ENCODE results near the gene ABCA4.

The ABCA4 gene

DNA sequence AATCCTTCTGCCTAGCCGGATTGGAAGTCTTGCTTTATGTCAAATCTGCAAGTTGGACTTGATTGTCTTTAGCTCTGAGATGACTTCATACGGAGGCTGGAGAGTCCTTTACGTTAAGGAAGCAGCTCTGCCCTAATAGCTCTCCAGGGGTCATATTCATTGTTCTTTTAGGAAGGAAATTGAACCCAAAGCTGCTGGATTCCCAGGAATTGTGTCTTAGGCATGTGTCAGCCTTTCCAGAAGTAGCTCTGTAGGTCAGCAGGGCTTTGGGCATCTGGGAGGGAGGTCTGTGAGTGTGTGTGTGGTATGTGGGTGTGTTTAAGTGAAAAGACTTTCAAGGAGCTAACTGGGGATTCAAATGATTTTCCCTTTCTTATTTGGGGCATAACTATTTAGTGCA is 82.4 kb downstream of the ABCA4 start:
- no peak overlapping the region for H4K91ac ChIP-seq (ENCODE audit: low read depth, low read length, poor library complexity)
- DNase-seq (ENCODE audit: low spot score): no peak
- H2BK120ac ChIP-seq (ENCODE audit: low read depth, low read length): no peak overlapping the region
- H4K8ac ChIP-seq (ENCODE audit: low read depth, low read length): no peak overlapping the region
- H3K18ac ChIP-seq (ENCODE audit: low read length): no peak overlapping the region
- H3K27me3 ChIP-seq (ENCODE audit: control insufficient read depth in 3 of 3, insufficient read depth in 3 of 3, low read depth in 1 of 3, low read length in 3 of 3): peaks cover 0 to 3% (median 0%) of the 10 kb centered on the region in 3 experiments
- H2AK5ac ChIP-seq (ENCODE audit: low read depth, low read length): no peak overlapping the region
- H3K9me3 ChIP-seq (replicated peaks in 1 of 2; ENCODE audit: control insufficient read depth in 2 of 2, insufficient read depth in 1 of 2, low read depth in 1 of 2, low read length in 2 of 2): no peaks in the 10 kb centered on the region
- H3K4me2 ChIP-seq (ENCODE audit: insufficient read depth, low read length, poor library complexity, severe bottlenecking): no peak overlapping the region
- H2AFZ ChIP-seq (ENCODE audit: low read length): peak overlapping the region; percentile 6
- H2BK12ac ChIP-seq (ENCODE audit: low read length): no peak overlapping the region
- WGBS, 2 donors (ENCODE audit: extremely low coverage in 2 of 2, insufficient read length in 2 of 2, insufficient replicate concordance in 1 of 2): no CpG with 5 or more reads among the region's 3 CpGs
- H3K23ac ChIP-seq (ENCODE audit: low read depth, low read length, poor library complexity): no peak overlapping the region
- no peak overlapping the region for H2BK5ac ChIP-seq (ENCODE audit: low read length)
- no peak overlapping the region for H3K14ac ChIP-seq (ENCODE audit: low read length)
- H3K27ac ChIP-seq (replicated peaks; ENCODE audit: low read length): no peak overlapping the region
- H3K4me1 ChIP-seq (ENCODE audit: control insufficient read depth in 2 of 2, insufficient read depth in 1 of 2, low read depth in 1 of 2, low read length in 2 of 2): peaks cover 5% of the 10 kb centered on the region in 2 donors
- no peak overlapping the region for H3K4ac ChIP-seq (ENCODE audit: low read length)
- H3K4me3 ChIP-seq (ENCODE audit: low read length in 2 of 2): no peak overlapping the region
- H2BK15ac ChIP-seq (ENCODE audit: low read length): no peak overlapping the region
- H3K79me1 ChIP-seq (ENCODE audit: low read depth, low read length): no peaks in the 10 kb centered on the region
- no peaks in the 10 kb centered on the region for H3K36me3 ChIP-seq (replicated peaks in 1 of 2; ENCODE audit: control insufficient read depth in 2 of 2, insufficient read depth in 2 of 2, low read length in 2 of 2)
- no peak overlapping the region for H3K9ac ChIP-seq (ENCODE audit: low read depth, low read length, poor library complexity)

DNA sequence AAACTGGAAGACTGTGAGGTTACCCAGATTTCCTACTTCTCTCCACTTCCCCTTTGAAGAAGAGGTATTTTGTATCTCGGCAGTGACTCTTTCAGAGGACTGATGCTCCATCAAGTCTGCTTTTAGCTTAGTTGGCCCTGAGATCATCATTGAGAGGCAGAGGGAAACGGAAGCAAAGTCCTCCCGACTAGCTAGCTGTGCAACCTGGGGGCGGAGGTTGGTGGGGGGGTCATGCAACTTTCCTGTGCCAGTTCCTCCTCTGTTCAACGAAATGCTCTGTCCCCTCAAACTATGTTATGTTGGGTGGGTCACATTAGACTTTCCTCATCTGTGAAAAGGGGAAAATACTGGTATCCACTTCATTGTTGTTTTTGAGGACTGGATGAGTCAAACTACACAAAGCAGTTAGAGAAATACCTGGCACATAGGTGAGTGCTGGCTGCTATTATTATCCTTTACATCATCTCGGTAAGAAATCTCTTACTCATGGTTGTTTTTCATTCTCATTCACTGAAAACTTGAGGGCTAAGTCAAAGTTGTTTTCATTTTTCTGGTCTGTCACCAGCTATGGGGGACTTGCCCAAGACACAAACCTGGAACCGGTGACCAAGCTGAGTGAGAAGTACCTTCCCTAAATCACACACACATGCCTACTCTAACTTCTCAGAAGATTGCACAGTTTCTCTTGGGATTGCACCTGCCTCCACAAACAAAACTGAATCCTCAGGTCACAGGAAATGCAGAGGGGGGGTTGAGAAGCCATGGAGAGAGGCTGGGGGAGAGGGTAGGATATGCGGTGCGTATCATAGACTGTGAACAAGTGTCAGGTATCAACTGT is 83.3 kb downstream of the ABCA4 start:
- no peak overlapping the region for H2BK120ac ChIP-seq (ENCODE audit: low read depth, low read length)
- no peaks in the 10 kb centered on the region for H3K79me1 ChIP-seq (ENCODE audit: low read depth, low read length)
- H2AFZ ChIP-seq (ENCODE audit: low read length): no peak overlapping the region
- peaks cover 0 to 3% (median 0%) of the 10 kb centered on the region in 3 experiments for H3K27me3 ChIP-seq (ENCODE audit: control insufficient read depth in 3 of 3, insufficient read depth in 3 of 3, low read depth in 1 of 3, low read length in 3 of 3)
- no peak overlapping the region for H3K9ac ChIP-seq (ENCODE audit: low read depth, low read length, poor library complexity)
- H3K4ac ChIP-seq (ENCODE audit: low read length): no peak overlapping the region
- no peak overlapping the region for H4K8ac ChIP-seq (ENCODE audit: low read depth, low read length)
- no peak for DNase-seq (ENCODE audit: low spot score)
- no peak overlapping the region for H3K4me2 ChIP-seq (ENCODE audit: insufficient read depth, low read length, poor library complexity, severe bottlenecking)
- H3K18ac ChIP-seq (ENCODE audit: low read length): no peak overlapping the region
- H3K14ac ChIP-seq (ENCODE audit: low read length): no peak overlapping the region
- WGBS, 2 donors (ENCODE audit: extremely low coverage in 2 of 2, insufficient read length in 2 of 2, insufficient replicate concordance in 1 of 2): no CpG with 5 or more reads among the region's 9 CpGs
- H3K4me1 ChIP-seq (ENCODE audit: control insufficient read depth in 2 of 2, insufficient read depth in 1 of 2, low read depth in 1 of 2, low read length in 2 of 2): peaks cover 5% of the 10 kb centered on the region in 2 donors
- H3K36me3 ChIP-seq (replicated peaks in 1 of 2; ENCODE audit: control insufficient read depth in 2 of 2, insufficient read depth in 2 of 2, low read length in 2 of 2): no peaks in the 10 kb centered on the region
- no peak overlapping the region for H2BK5ac ChIP-seq (ENCODE audit: low read length)
- no peak overlapping the region for H3K27ac ChIP-seq (replicated peaks; ENCODE audit: low read length)
- H2BK12ac ChIP-seq (ENCODE audit: low read length): no peak overlapping the region
- no peak overlapping the region for H2BK15ac ChIP-seq (ENCODE audit: low read length)
- no peak overlapping the region for H3K23ac ChIP-seq (ENCODE audit: low read depth, low read length, poor library complexity)
- no peaks in the 10 kb centered on the region for H3K9me3 ChIP-seq (replicated peaks in 1 of 2; ENCODE audit: control insufficient read depth in 2 of 2, insufficient read depth in 1 of 2, low read depth in 1 of 2, low read length in 2 of 2)
- no peak overlapping the region for H2AK5ac ChIP-seq (ENCODE audit: low read depth, low read length)
- H3K4me3 ChIP-seq (ENCODE audit: low read length in 2 of 2): no peak overlapping the region
- no peak overlapping the region for H4K91ac ChIP-seq (ENCODE audit: low read depth, low read length, poor library complexity)

- no peak for DNase-seq (ENCODE audit: low spot score)
- H2BK5ac ChIP-seq (ENCODE audit: low read length): no peak overlapping the region
- no peak overlapping the region for H2BK120ac ChIP-seq (ENCODE audit: low read depth, low read length)
- H2AFZ ChIP-seq (ENCODE audit: low read length): no peak overlapping the region
- no peak overlapping the region for H3K4ac ChIP-seq (ENCODE audit: low read length)
- H2AK5ac ChIP-seq (ENCODE audit: low read depth, low read length): no peak overlapping the region
- WGBS, 2 donors (ENCODE audit: extremely low coverage in 2 of 2, insufficient read length in 2 of 2, insufficient replicate concordance in 1 of 2): no CpG with 5 or more reads among the region's 6 CpGs
- H3K36me3 ChIP-seq (replicated peaks in 1 of 2; ENCODE audit: control insufficient read depth in 2 of 2, insufficient read depth in 2 of 2, low read length in 2 of 2): no peaks in the 10 kb centered on the region
- H3K4me1 ChIP-seq (ENCODE audit: control insufficient read depth in 2 of 2, insufficient read depth in 1 of 2, low read depth in 1 of 2, low read length in 2 of 2): peaks cover 5% of the 10 kb centered on the region in 2 donors
- no peak overlapping the region for H3K4me3 ChIP-seq (ENCODE audit: low read length in 2 of 2)
- H2BK15ac ChIP-seq (ENCODE audit: low read length): no peak overlapping the region
- no peak overlapping the region for H3K4me2 ChIP-seq (ENCODE audit: insufficient read depth, low read length, poor library complexity, severe bottlenecking)
- H2BK12ac ChIP-seq (ENCODE audit: low read length): no peak overlapping the region
- no peak overlapping the region for H4K91ac ChIP-seq (ENCODE audit: low read depth, low read length, poor library complexity)
- H3K27ac ChIP-seq (replicated peaks; ENCODE audit: low read length): no peak overlapping the region
- H3K27me3 ChIP-seq (ENCODE audit: control insufficient read depth in 3 of 3, insufficient read depth in 3 of 3, low read depth in 1 of 3, low read length in 3 of 3): peaks cover 0 to 3% (median 0%) of the 10 kb centered on the region in 3 experiments
- no peak overlapping the region for H3K18ac ChIP-seq (ENCODE audit: low read length)
- no peak overlapping the region for H3K9ac ChIP-seq (ENCODE audit: low read depth, low read length, poor library complexity)
- no peak overlapping the region for H3K23ac ChIP-seq (ENCODE audit: low read depth, low read length, poor library complexity)
- H3K9me3 ChIP-seq (replicated peaks in 1 of 2; ENCODE audit: control insufficient read depth in 2 of 2, insufficient read depth in 1 of 2, low read depth in 1 of 2, low read length in 2 of 2): no peaks in the 10 kb centered on the region
- H4K8ac ChIP-seq (ENCODE audit: low read depth, low read length): no peak overlapping the region
- no peak overlapping the region for H3K14ac ChIP-seq (ENCODE audit: low read length)
- H3K79me1 ChIP-seq (ENCODE audit: low read depth, low read length): no peaks in the 10 kb centered on the region
Observed at GRCh38 chr1:94036730-94037129, 84.2 kb downstream of the ABCA4 start.

- H2BK15ac ChIP-seq (ENCODE audit: low read length): no peak overlapping the region
- H3K14ac ChIP-seq (ENCODE audit: low read length): no peak overlapping the region
- no peaks in the 10 kb centered on the region for H3K9me3 ChIP-seq (replicated peaks in 1 of 2; ENCODE audit: control insufficient read depth in 2 of 2, insufficient read depth in 1 of 2, low read depth in 1 of 2, low read length in 2 of 2)
- H3K4me1 ChIP-seq (ENCODE audit: control insufficient read depth in 2 of 2, insufficient read depth in 1 of 2, low read depth in 1 of 2, low read length in 2 of 2): peaks cover 5 to 6% of the 10 kb centered on the region in 2 donors
- no peak overlapping the region for H3K9ac ChIP-seq (ENCODE audit: low read depth, low read length, poor library complexity)
- H2BK12ac ChIP-seq (ENCODE audit: low read length): no peak overlapping the region
- H2AFZ ChIP-seq (ENCODE audit: low read length): no peak overlapping the region
- no peak overlapping the region for H3K18ac ChIP-seq (ENCODE audit: low read length)
- H3K4ac ChIP-seq (ENCODE audit: low read length): no peak overlapping the region
- H2AK5ac ChIP-seq (ENCODE audit: low read depth, low read length): no peak overlapping the region
- no peak overlapping the region for H4K91ac ChIP-seq (ENCODE audit: low read depth, low read length, poor library complexity)
- no peak overlapping the region for H3K23ac ChIP-seq (ENCODE audit: low read depth, low read length, poor library complexity)
- no peak overlapping the region for H3K4me3 ChIP-seq (ENCODE audit: low read length in 2 of 2)
- no peaks in the 10 kb centered on the region for H3K36me3 ChIP-seq (replicated peaks in 1 of 2; ENCODE audit: control insufficient read depth in 2 of 2, insufficient read depth in 2 of 2, low read length in 2 of 2)
- peaks cover 0 to 3% (median 0%) of the 10 kb centered on the region in 3 experiments for H3K27me3 ChIP-seq (ENCODE audit: control insufficient read depth in 3 of 3, insufficient read depth in 3 of 3, low read depth in 1 of 3, low read length in 3 of 3)
- H3K79me1 ChIP-seq (ENCODE audit: low read depth, low read length): no peaks in the 10 kb centered on the region
- no peak overlapping the region for H2BK120ac ChIP-seq (ENCODE audit: low read depth, low read length)
- H4K8ac ChIP-seq (ENCODE audit: low read depth, low read length): no peak overlapping the region
- no peak overlapping the region for H2BK5ac ChIP-seq (ENCODE audit: low read length)
- no CpG with 5 or more reads among the region's 3 CpGs for WGBS, 2 donors (ENCODE audit: extremely low coverage in 2 of 2, insufficient read length in 2 of 2, insufficient replicate concordance in 1 of 2)
- H3K4me2 ChIP-seq (ENCODE audit: insufficient read depth, low read length, poor library complexity, severe bottlenecking): no peak overlapping the region
- H3K27ac ChIP-seq (replicated peaks; ENCODE audit: low read length): no peak overlapping the region
- no peak for DNase-seq (ENCODE audit: low spot score)
Observed at GRCh38 chr1:94033849-94034248, 87.1 kb downstream of the ABCA4 start.

Data from neuronal stem cell (in vitro differentiated cells).